ENCODE data around the gene EGFR.

DNA sequence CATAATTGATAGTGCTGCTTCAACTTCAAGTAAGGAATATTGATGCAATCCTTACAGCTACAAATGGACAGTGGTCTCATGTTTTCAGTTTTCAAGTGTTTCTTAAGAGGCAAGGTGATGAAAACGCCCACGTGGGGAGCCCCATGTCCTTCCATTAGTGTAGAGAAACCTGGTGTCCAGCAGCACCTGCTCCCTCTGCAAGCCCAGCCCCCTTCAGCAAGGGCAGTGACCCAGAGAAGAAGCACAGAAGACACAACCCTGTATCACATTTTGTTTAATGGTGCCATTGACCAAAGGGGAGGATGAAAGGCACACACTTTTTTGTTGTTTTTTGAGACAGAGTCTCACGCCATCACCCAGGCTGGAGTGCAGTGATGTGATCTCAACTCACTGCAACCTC lies 143.7 kb downstream of the EGFR start:
- TF ChIP-seq, protein P1, sequence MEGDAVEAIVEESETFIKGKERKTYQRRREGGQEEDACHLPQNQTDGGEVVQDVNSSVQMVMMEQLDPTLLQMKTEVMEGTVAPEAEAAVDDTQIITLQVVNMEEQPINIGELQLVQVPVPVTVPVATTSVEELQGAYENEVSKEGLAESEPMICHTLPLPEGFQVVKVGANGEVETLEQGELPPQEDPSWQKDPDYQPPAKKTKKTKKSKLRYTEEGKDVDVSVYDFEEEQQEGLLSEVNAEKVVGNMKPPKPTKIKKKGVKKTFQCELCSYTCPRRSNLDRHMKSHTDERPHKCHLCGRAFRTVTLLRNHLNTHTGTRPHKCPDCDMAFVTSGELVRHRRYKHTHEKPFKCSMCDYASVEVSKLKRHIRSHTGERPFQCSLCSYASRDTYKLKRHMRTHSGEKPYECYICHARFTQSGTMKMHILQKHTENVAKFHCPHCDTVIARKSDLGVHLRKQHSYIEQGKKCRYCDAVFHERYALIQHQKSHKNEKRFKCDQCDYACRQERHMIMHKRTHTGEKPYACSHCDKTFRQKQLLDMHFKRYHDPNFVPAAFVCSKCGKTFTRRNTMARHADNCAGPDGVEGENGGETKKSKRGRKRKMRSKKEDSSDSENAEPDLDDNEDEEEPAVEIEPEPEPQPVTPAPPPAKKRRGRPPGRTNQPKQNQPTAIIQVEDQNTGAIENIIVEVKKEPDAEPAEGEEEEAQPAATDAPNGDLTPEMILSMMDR (IDR thresholded peaks at IDR 0.05), result no peak
- TF ChIP-seq EP300 (IDR thresholded peaks at IDR 0.05) (no peak), POLR2A (IDR thresholded peaks at IDR 0.05) (no peak)
